HG02840 (cell line): ENCODE measurements around the gene LINS1.

Source experiments
- ATAC-seq: cut with Tn5 transposase; IDR thresholded peaks from one replicate; pipeline ENCODE4 v1.9.1; 2021; ENCODE audit warnings: mild to moderate bottlenecking, moderate library complexity, moderate number of reproducible peaks; ENCODE audit not compliant: unreplicated experiment, low FRiP score

The LINS1 gene, protein sequence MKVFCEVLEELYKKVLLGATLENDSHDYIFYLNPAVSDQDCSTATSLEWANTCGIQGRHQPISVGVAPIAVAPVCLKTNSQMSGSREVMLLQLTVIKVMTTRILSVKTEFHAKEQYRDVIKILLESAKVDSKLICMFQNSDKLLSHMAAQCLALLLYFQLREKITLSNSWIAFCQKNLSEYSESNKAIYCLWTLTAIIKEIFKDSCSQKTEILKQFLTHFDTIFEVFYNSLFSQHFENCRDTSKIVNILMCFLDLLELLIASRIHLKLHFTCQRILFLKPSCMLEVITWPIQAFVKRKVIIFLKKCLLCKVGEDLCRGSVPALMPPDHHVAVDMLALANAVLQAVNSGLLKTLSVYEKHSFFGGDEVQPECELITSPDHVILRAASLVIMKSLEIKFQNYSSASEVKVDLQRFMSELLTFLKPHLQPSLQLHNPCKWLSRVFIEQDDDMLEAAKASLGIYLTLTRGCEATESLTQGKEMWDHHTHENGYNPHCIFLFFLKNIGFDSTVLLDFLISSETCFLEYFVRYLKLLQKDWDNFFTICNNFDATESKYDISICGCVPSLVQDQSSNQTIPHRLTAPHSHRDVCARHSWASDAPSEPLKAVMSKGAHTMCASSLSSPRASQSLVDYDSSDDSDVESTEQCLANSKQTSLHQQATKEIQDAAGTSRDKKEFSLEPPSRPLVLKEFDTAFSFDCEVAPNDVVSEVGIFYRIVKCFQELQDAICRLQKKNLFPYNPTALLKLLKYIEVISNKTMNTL

DNA sequence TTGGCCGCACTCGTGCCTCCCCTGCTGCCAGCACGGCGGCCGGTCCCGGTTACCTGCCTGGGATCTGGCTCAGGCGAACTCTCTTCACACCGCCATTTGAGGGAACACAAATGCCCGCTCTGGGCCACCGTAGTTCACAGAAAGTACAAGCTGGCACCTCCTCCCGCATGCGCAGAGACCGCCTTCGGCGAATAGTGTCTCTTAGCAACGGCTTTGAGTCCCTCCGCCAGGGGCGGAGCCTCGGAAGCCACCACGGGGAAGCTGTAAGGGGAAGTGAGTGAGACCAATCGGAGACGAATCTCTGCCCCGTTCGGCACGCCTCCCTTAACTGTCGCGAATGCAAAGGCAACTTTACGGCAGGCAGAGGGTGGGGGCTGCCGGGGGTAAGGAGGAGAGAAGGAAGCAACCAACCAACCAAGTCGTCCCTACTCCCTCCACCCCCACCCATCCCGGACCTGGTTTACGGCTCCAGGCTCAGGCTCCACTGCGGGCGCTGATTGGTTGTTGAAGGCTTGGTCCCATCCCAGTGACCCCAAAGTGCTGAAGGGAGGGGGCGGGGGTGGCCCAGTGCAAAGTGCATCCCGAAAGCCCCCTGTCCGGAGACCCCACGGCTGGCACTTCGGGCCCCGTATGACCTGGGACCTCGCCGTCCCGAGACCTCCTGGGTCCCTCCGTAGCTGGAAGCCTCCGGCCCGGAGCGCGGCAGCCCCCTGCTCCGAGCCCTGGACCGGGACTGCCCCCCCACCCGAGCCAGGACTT lies at the start of gene LINS1, which contains the start of gene ASB7:
Gene LINS1, minus strand, starts transcription at position 121 of the 759 bp plus-strand sequence. CDS start 21,342 bp downstream, outside the sequence.
Gene ASB7, plus strand, starts transcription at position 526 of the 759 bp plus-strand sequence. CDS start 9,628 bp downstream, outside the sequence.
- ATAC-seq: peak; percentile 93

DNA sequence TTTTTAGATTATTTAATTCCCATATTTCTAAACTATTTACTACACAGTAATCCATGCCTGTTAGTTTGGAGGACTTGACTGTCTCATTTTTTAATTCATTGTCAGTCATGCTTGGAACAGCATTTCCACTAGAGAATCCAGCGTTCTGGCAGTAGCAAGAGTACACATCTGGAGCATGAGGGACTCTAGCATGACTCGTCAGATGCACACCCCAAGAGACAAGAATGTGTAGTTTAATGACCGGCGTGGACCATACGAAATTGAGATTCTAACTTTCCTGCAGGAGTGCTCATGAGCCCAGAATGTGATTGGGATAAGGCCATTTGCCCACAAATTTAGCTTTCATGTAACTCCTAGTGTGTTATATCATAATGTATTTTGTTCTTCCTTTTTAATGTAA lies 49.3 kb upstream of the LINS1 start:
- ATAC-seq: no peak

DNA sequence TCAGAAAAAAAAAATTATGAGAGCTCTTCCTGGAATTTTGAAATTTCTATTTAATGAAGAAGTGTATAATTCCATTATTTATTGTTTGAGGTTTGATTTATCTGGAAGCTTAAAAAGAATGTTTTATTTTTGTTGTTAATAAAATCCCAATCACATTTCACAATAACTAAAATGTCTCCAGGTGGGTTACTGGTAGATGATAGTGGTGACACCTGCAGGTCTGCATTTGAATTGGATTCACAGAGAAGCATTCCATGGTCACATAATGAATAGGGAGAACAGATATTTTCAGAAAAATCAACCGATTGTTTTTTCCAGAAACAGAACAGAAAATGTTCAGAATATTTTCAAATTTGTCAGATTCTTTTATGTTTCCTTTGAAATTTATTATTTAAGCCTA lies 48.7 kb upstream of the LINS1 start:
- no peak for ATAC-seq

DNA sequence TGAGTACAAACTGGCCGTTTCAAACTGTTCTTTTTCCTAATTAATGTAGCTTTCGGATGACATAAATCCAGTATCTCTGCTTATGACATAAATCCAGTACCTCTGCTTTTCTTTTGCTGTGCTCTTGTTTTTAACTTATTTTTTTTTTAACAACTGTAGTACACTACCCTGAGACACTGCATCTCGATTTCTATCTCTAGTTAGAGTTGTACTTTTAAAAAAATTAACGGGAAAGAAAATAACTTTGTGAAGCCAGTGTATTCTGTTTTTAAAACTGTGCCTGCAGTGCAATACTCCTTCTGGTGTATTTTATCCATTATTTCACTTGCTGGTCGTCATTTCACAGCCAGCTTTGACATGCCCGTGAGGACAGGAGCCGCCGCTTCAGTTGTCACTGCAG lies 47.0 kb upstream of the LINS1 start:
- no peak for ATAC-seq

DNA sequence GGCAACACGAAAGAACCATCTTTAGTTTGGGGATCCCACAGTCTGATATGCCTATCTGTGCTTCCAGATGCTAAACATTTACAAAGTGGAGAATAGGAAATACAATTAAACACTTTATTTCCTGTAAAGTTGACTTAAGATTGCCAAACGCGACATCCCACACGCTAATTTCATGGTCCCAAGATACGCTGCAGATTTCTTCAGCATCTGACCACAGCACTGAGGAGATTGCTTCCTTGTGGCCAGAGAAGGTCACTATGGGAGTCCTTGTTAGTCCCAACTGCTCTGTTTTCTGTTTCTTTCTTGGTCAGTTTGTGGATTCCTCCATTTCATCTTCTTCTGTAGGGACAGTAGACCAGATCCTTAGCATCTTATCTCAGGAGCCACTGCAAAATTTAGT lies 43.7 kb upstream of the LINS1 start:
- no peak for ATAC-seq

DNA sequence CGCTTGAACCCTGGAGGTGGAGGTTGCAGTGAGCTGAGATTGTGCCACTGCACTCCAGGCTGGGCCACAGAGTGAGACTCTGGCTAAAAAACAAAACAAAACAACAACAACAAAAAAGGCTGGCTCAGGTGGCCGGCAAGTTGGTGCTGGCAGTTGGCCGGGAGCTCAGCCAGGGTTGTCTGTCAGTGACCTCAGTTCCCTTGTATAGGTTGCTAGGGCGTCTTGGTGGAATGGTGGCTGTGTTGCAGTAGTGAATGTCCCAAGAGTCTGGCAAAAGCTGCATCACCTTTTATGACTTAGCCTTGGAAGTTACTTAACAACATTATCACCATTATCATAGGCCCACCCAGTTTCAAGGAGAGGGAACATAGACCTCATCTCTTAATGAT lies 41.0 kb upstream of the LINS1 start:
- ATAC-seq: no peak

DNA sequence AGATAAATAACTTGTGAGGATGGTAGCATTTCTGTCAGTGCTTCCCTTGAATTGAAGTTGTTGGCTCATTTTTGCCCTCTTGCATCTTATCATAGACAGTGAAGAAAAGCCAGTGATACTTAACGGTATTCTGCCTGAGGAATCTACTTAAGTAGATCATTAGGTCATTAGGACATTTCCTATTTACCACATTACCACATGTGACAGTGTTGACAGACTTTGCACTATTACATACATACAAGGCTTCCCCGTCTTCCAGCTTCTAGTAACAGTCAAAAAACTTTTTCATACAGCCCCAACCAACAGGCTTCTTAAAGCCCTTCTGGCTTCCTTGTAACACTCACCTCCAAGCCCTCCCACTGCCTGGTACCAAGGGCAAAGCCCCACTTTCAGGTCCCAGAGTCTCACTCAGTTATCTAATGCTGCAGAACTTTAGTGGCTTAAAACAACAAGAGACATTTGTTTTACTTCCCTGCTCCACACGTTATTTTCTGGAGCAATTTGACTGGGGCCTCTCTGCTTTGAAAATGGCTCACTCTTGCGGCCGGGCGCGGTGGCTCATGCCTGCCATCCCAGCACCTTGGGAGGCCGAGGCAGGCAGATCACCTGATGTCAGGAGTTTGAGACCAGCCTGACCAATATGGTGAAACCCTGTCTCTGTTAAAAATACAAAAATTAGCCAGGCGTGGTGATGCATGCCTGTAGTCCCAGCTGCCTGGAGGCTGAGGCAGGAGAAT lies 40.4 kb upstream of the LINS1 start:
- no peak for ATAC-seq

DNA sequence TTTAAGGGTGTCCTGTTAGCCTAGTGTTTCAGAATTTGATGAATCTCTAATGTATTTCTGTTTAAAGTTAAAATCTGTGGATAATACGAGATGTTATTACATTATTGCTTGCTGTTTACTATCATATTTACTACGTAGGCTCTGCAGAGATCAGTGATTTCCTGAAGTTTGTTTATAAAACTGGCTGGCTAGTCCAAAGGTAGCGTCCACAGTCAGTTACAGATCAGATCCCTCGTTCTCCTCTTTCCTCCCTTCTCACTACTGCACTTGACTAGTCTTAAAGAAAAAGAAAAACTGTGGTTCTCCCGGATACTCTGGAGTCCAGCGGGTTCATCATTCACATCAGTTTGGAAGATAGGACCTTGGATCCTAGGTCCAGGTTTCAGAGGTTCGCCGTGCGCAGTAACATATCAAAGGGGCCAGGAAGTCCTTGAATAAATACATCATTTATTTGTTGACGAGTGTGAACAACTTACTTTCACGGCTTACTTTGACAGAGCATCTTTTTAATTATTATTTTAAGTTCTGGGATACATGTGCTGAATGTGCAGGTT lies 36.3 kb upstream of the LINS1 start:
- no peak for ATAC-seq

DNA sequence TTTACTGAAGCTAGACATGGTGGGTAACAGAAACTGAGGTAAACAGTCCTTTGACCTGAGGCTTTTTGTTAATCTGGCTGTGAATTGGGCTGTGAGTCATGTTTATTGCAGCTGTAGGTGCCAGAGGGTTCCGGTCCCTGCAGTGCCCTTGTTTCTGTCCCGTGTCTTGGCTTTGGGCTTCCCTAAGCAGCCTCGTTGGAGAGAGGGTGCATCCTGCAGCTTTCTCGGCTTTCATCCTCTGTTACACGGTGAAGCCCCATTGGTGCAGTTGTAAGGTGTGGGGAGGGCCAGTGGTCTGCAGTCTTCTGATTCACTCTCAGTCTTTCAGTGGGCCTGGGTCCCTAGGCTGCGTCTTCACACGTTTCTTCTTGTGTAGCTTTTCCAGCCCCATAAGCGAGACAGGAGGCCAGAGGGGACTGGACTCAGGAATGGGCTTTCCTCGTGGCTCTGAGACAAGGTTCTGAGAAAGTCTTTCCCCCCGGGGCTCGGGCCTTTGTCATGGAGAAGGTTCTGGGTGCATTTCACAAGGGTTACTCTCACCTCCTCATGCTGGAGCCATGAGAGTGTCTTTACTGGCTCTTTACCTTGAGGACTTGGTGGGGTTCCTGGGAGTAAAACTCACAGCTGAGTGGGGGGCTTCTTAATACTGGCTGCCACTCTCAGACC lies 33.6 kb upstream of the LINS1 start:
- ATAC-seq: no peak

DNA sequence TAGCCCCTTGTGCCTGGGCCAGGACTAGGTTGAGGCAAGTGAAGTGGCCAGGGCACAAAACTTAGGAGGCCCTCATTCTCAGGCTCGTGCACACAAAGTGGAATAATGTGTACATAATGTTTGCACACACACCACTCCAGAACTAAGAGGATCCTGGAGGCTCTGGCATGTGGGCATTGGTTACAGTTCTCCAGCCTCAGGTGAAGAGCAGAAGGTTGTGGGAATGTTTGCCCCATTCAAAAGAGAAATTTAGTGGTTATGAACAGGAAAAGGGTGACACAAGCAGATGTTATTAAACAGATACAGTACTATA lies 31.7 kb upstream of the LINS1 start:
- ATAC-seq: no peak

DNA sequence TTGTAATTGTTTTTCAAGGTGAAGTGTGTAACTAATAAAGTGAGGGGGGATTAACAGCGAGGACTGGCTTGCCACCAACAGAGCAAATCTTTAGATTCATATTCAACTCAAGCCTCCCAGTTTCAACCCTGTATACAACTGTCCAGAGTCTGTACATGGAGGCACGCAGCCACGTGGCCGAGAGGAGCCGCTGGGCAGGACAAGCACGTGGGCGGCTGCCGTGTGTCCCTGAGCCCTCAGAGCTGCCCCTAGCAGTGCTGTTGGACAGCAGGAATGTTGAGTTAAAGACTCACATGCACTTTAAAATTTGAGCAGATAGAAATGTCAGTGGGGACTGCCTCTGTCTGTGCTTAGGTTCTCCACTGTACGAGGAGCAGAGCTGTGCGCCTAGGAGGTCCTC lies 29.8 kb upstream of the LINS1 start:
- no peak for ATAC-seq

DNA sequence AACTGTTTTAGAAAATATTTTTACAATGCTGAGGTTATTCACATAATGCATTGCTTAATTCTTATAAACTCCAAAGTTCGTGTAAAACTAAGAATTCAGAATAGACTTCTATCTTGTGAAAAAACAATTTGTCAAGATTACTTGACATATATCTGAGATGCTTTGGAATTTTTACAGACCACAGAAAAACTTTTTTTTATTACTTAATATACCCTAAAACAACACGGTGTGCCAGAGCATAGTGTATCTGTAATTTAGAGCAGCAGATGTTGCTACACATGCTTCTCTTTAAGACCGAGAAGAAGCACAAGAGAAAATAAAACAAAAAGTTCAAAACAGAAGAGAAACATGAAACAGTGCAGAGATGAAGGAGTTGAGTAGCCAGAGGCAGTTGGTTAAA lies 26.8 kb upstream of the LINS1 start:
- ATAC-seq: no peak

DNA sequence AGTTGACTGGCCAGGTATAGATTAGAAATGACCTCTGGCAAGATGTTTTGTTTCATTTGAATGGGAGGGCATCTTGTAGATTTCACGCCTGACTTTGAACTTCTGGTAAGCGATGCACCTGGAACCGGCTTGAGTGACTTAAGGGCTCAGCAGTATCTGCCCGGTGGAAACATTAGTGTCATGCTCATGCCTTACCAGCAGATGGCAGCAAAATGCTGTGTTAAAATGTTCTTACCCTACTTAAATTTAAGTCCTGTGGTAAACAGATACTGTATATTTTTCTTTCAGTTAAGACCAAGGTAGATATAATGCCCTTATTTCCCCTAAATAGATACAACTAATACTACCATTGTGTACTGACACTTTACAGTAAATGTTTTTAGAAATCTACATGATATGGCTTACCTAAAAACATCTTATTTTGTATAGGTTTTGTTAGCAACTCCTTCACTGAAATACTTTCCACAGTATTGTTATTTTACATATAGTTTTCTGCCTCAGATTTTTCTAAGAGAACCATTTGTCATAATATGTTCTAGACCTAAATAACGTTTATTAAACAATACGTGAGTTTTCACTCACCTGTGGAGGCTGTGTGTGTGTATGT lies 25.9 kb upstream of the LINS1 start:
- no peak for ATAC-seq

DNA sequence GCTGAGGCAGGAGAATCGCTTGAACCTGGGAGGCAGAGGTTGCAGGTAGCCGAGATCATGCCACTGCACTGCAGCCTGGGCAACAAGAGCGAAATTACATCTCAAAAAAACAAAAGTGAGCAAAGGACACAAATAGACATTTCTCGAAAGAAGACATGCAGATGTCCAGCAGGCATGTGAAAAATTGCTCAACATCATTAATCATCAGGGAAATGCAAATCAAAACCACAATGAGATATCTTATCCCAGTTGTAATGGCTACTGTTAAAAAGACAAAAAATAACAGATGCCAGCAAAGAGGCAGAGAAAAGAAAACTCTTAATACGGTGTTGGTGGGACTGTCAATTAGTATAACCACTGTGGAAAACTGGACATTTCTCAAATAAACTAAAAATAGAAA lies 21.3 kb upstream of the LINS1 start:
- ATAC-seq: no peak

DNA sequence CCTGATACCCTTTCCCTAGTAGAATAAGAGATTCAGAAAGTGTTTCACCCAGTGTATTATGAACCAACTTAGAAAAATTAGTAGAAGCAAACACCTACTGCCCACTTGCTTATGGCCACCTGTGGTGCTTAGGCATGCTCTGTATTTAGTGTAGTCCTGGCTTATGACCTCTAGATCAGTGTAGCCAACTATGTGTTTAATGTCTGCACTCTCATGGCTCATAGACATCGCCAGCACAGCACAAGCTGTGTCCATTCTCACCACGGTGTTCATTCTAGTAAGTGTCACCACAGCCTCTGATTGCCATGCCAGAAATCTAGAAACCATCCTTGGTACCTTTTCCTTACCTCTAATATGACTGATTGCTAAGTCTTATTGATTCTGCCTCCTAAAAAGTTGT lies 14.7 kb upstream of the LINS1 start:
- ATAC-seq: no peak

DNA sequence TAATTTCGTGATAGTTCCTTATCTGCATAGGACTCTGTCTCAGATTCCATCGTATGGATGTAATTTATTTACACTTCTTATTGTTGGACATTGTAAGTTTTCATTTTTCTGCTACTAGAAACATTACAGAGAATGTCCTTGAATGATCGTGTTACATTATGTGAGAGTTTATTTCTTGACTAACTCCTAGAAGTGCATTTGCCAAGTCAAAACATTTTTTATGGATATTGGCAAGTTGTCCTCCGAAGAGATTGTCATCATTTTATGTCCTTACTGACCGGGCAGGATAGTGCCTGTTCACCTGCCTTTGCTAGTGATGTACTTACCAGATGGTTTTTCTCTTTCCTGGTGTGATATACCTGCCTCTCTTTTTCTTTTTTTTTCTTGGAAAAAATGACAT lies 13.8 kb upstream of the LINS1 start:
- no peak for ATAC-seq

DNA sequence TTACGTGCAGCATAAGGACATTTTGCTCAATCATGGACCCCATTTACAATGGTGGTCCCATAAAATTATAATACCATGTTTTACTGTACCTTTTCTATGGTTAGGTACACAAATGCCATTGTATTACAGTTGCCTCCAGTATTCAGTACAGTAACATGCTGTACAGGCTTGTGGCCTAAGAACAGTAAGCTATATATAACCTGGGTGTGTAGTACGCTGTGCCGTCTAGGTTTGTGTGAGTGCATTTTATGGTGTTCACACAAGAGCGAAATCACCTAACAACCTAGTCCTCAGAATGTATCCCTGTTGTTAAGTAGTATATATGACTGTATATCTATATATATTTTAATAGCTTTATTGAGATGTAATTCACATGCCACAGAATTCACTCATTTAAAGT lies 12.9 kb upstream of the LINS1 start:
- ATAC-seq: no peak

DNA sequence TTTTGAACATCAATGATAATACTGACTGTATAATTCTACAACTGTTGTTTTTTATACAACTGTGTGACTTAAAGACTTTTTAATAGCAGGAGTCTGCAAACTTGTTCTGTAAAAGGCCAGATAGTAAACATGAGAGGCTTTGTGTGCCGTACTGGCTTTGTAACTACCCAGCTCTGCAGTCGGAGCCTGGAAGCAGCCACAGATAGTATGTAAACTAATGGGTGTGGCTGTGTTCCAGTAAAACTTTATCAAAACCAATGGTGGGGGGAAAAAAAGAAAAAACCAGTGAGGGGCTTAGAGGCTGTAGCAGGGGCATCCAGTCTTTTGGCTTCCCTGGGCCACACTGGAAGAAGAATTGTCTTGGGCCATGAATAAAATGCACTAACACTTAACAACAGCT lies 12.4 kb upstream of the LINS1 start:
- no peak for ATAC-seq

DNA sequence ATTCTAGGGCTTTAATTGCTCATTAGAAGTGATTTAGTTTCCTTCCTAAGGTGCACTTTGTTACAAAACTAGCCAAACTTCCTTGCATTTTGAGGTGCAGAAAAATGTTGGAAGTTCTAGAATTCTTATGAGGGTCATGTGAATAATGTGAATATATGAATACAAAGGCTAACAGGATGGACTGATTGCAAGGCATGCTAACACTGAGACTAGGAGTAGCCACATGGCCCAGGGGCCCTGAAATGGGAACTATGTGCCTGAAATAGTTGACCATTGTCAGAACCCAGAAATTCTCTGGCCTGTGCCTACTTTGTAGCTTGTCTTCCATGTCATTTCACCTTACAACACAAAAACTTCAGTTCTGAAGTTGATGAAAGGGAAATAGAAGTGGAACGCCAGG lies 11.2 kb upstream of the LINS1 start:
- ATAC-seq: no peak
